22Rv1 (cell line): ENCODE measurements around the gene RHBDL3.

ENCODE experiments used
- H3K27ac ChIP-seq: fragments of 450-650 bp; 2 replicates; pipeline ENCODE4 v1.5.1; 2017
- ZFX ChIP-seq: fragments of 450-650 bp; IDR thresholded peaks from 2 replicates; pipeline ENCODE4 v1.6.1; 2017; ENCODE audit warnings: antibody characterized with exemption, borderline replicate concordance
- TF ChIP-seq, protein P1 (sequence below): fragments of 450-650 bp; IDR thresholded peaks from 2 replicates; pipeline ENCODE4 v1.5.1; 2017; ENCODE audit warnings: mild to moderate bottlenecking

RHBDL3 gene

DNA sequence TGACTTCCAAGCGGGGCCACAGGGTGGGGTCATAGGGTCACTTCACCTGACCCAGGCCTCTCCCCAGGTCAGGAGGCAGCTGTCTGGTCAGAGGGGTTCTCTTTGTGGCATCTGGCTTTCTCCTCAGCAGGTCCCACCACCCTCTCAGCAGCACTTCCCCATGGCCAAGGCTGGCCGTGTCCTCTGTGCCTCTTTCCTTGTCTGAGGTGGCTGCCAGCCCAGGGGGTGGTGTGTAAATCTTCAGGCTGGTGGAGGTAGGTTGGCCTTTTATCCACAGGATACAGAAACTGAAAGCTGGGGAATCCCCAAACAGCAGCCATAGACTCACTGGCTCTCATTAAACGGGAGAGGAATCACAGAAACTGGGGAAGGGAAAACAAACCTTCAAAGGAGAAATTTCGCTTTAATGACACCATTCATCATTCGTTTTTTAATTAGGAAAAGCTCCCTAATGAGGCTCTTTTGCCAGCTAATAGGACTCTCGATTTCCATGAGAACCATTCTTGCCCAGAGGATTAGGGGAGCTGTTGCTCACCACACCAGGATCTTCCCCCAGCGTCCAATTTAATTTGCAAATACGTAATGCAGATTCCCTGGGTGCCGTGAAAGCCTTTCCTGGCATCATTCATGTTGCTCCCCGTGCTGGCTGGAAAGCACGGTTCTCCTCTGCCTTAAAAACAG lies 58.3 kb downstream of the RHBDL3 start:
- TF ChIP-seq ZFX: no peak
- TF ChIP-seq, protein P1, sequence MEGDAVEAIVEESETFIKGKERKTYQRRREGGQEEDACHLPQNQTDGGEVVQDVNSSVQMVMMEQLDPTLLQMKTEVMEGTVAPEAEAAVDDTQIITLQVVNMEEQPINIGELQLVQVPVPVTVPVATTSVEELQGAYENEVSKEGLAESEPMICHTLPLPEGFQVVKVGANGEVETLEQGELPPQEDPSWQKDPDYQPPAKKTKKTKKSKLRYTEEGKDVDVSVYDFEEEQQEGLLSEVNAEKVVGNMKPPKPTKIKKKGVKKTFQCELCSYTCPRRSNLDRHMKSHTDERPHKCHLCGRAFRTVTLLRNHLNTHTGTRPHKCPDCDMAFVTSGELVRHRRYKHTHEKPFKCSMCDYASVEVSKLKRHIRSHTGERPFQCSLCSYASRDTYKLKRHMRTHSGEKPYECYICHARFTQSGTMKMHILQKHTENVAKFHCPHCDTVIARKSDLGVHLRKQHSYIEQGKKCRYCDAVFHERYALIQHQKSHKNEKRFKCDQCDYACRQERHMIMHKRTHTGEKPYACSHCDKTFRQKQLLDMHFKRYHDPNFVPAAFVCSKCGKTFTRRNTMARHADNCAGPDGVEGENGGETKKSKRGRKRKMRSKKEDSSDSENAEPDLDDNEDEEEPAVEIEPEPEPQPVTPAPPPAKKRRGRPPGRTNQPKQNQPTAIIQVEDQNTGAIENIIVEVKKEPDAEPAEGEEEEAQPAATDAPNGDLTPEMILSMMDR: no peak
- no peak overlapping the region for H3K27ac ChIP-seq

DNA sequence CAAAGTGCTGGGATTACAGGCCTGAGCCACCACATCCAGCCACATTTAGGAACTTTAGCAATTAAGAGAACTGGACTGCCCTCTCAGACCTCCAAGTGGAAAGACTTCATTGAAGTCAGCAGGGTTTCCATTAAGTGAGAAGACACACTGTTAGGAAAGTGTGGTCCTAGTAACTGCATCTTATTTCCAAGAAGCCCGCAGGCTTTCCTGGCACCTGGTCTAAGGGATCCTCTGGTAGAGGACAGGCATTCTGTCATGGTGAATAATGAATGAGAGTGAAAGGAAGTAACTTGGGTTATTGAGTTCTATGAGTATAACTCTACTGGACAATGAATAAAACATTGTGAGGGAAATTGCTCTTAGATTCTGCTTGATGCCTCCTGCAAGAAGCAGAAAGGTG lies 62.3 kb downstream of the RHBDL3 start:
- no peak overlapping the region for H3K27ac ChIP-seq

DNA sequence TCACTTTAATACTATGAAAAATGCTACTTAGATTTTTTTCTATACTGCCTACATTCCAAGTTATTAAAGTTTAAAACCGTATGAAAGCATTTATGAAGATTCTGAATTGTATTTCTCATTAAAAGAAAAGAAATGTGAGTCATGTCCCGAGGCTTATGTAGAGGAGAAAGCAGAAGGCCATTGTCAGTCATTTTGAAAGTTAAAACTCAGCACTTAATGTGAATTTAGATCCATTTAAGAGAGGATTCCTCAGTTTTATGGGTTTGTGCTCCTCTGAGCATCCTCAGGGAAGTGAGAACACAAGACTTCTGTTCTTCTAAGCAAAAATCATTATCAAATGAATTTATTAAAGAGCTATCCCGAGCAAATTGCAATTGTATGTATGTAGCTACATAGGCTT lies 64.5 kb downstream of the RHBDL3 start:
- H3K27ac ChIP-seq: no peak overlapping the region
- no peak for TF ChIP-seq ZFX
- TF ChIP-seq, protein P1: no peak

More for the DNA sequence above, 62.3 kb downstream of the RHBDL3 start:
- TF ChIP-seq, protein P1: no peak
- TF ChIP-seq ZFX: no peak

DNA sequence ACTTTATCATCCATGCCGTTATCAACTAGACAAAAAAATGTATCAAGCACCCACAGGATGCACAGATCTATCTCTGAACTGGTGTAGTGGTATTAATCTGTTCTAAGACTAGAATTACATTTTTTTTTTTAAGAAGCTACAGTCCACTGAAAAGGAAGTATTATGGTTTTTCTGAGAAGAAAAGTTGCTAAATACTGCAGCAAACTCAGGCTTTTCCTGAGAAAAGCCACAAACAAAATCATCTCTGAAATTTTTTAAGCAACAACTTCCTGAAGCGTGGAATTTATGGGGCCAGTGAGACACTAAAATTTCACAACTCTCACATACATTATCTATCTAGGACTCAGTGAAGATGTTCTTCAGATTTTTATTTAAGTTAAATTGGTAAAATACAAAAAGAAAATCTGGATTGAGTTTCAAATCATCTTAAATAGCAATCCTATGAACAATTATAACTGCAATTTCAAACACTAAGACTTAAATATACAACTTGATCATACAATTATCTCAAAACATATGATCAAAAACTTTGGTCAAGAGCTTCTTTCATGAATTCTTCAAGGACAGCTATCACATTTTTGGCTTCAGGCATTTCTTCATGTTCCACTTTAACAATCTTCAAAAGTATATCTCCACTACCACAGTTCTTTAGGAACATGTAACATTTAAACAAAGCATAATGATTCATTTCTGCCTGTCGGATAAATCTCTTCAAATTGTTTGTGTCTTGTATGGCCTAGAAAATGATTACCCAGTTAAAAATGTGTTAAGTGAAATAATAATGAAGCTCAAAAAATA lies 65.8 kb downstream of the RHBDL3 start:
- H3K27ac ChIP-seq: no peak overlapping the region
- TF ChIP-seq ZFX: no peak
- TF ChIP-seq, protein P1: no peak

DNA sequence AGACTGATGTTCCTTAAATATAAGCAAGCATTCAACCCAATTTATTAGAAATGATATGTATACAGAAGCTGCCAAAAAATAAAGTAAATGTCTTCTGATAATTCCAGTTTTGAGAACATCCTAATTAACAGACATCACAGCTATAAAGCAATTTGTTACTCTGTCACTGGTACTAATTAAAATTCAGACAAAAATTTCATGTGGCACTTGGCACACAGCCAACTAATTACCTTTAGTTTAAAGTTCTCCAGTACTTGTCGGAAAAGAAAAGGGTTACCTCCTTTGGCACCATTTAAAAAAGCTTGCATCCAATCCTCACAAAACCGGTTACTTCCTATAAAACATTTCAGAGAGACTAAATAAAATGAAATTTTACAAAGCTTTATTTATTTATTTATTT lies 67.6 kb downstream of the RHBDL3 start:
- H3K27ac ChIP-seq: no peak overlapping the region
- no peak for TF ChIP-seq ZFX
- TF ChIP-seq, protein P1: no peak

DNA sequence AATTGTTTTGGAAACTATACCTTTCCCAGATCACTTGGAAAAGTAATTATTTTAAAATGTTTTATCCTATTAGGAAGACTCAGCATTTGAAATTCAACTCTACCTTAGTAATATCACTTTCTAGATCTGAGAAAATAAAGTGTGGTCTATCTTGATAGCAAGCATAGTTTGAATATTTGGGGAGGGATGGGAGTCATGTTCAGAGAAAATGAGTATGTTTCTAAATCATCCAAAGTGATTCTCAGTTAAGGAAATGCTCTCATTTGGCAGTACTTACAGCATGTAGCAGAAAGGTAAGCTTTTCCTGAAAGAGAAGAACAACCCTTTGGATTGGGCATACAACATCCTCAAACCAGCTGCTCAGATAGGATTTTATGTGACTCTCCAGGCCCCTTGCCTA lies 69.4 kb downstream of the RHBDL3 start:
- TF ChIP-seq, protein P1: no peak
- TF ChIP-seq ZFX: no peak
- no peak overlapping the region for H3K27ac ChIP-seq

DNA sequence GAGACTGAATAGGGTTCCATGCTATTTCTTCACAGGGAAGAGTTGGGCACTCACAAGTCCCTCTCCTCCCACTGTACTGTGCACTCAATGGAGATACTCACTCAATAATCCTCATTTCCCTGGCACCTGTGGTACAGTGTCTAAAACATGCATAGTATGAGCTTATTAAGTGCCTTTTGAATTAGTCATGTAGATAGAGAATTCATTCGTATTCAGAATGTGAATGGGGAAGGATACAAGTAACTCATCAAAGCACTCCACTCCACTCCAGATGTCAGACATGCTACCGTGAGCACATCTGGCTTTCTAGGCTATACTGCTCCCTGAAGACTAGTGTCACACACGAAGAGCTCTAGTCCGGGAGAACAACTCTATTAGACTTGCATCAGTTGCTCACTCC lies 70.1 kb downstream of the RHBDL3 start:
- no peak overlapping the region for H3K27ac ChIP-seq
- TF ChIP-seq ZFX: no peak
- TF ChIP-seq, protein P1: no peak
